ENCODE measurements around the gene ZNF229. TPM values are rescaled to one million over a fixed set of nuclear protein-coding genes. Genes with fewer than 3 reads are reported as not detected.

ZNF229 gene
- 8.7 and 9.8 TPM in 2 replicates for total RNA-seq (2014; rRNA removed; shearing (Covaris generic))

DNA sequence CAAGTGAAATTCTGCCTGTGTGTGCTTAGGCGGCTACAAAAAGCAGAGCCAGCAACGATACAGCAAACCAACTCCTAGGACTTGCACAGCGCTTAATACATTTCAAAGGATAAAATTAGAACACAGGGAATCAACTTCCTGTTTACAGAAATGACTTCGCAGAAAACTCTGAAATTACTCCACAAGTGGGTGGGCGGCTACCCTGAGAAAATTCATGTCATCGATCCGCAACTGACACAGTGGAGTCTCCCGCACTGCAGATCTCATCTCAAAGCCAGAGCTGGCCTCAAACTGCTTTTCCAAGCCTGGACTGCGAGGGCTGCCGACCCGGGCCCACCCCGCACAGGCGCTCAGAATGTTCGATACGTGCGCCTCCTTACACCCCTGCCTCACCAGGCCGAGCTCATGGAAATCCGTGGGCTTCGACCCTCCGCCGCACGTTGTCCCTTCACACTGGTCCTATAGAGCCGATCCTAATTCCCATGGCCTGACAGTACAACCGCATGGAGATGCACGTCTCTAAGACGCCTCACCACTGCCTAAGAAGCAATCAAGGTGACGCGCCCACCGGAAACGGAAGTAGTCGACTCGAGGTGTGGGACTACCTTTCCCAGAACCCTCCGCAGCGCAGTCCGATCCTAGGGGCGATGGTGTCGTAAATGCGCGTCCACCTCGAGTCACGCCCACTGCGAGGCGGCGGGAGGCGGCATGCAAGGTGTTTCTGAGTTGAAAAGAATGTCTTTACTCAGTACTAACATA lies at the start of gene ZNF229:
Gene ZNF229 (minus strand): TSS at position 557 of the 759 bp plus-strand sequence. CDS start 5,625 bp downstream, outside the sequence.

DNA sequence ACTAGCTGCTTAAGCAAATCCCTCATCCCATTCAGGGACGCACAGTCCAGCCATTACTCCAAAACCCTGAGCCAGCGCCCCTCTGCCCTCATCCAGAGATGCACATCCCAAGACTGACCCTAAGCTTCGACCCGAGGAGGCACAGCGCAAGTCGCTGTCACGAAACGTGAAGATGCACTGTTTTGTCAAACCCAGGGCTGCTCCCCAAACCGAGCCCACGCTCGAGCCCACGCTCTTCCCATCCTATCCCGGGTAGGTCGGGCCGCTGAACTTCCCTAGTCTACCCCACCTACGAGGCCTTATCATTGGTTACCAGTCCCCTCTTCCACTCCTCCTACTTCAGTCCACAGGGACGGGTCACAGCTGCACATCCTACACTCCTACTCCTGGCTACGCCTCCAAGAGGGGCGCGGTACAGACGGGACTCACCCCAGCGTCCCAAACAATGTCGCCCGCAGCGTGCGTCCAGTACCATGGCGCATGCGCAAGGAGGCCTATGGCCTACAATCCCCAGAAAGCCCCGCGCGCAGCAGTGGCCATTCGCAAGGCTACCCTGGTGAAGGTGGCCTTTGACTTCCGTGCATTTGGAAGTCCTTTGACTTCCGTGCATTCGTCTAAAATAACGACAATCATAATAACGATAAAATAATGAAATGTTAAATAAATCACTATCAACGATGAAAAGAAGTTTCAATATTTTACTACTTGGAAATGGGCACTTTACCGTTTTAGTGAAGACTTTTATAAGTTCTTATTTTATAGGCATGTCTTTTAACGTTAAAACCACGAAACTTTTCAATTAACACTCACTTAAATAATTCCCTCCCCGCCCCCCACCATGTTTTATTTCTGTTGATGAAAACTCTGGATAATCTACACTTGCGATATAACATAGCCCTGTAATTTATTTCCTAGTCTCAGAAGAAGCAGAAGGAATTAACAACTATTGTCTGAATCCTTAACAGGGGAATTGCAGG lies 46.8 kb downstream of the ZNF229 start, which contains the start of gene ZNF285:
Gene ZNF285 (minus strand): TSS at position 470 of the 977 bp plus-strand sequence. CDS start 4,395 bp downstream, outside the sequence.

Other genes with a start within 250 kb of the ZNF229 start
- 25.0 and 30.4 TPM in 2 replicates for gene ZNF227, start 235.9 kb downstream of the ZNF229 start, total RNA-seq (2014; rRNA removed; shearing (Covaris generic))
- 0.34 and 0.53 TPM in 2 replicates for gene ZNF233, start 188.6 kb downstream of the ZNF229 start, total RNA-seq (2014; rRNA removed; shearing (Covaris generic))
- 3.2 and 3.9 TPM in 2 replicates for gene ZNF235, start 143.4 kb downstream of the ZNF229 start, total RNA-seq (2014; rRNA removed; shearing (Covaris generic))
- 4.1 and 6.3 TPM in 2 replicates for gene ZNF112, start 91.8 kb downstream of the ZNF229 start, total RNA-seq (2014; rRNA removed; shearing (Covaris generic))
- gene ZNF285, start 46.9 kb downstream of the ZNF229 start, total RNA-seq (2014; rRNA removed; shearing (Covaris generic)), result 1.1 and 1.4 TPM in 2 replicates
- gene ZNF180, start 52.0 kb upstream of the ZNF229 start, total RNA-seq (2014; rRNA removed; shearing (Covaris generic)), result 9.9 and 10.4 TPM in 2 replicates
- gene CEACAM20, start 81.2 kb upstream of the ZNF229 start, total RNA-seq (2014; rRNA removed; shearing (Covaris generic)), result not detected in 2 replicates
- gene IGSF23, start 165.1 kb upstream of the ZNF229 start, total RNA-seq (2014; rRNA removed; shearing (Covaris generic)), result not detected in 2 replicates
- 102 and 105 TPM in 2 replicates for gene PVR, start 195.4 kb upstream of the ZNF229 start, total RNA-seq (2014; rRNA removed; shearing (Covaris generic))
- 1.9 and 2.5 TPM in 2 replicates for gene CEACAM19, start 223.0 kb upstream of the ZNF229 start, total RNA-seq (2014; rRNA removed; shearing (Covaris generic))

All from A375 (cell line).